HG02973 (cell line): Measurements from ENCODE around the gene ADAMTS12.

Source experiments
- ATAC-seq: cut with Tn5 transposase; IDR thresholded peaks from one replicate; pipeline ENCODE4 v1.9.1; 2021; ENCODE audit warnings: moderate library complexity; ENCODE audit not compliant: unreplicated experiment

ADAMTS12 gene

DNA sequence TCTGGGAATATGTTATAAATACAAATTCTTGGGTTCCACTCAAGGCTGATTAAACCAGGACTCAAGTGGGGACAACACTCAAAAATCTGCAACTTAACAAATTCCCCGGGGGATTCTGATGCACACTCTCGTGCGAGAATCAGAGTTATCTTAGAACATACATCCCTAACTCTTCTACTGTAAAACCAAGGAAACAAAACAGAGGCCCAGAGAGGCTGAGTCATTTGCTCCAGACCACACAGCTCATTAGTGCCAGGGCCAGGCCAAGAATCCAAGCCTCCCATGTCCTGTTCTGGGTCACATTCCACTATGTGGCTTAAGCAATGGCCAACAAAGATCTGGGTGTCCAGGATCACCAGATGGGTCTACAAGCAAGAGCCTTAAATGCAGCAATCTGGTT, 166.0 kb downstream of the ADAMTS12 start:
- no peak for ATAC-seq

DNA sequence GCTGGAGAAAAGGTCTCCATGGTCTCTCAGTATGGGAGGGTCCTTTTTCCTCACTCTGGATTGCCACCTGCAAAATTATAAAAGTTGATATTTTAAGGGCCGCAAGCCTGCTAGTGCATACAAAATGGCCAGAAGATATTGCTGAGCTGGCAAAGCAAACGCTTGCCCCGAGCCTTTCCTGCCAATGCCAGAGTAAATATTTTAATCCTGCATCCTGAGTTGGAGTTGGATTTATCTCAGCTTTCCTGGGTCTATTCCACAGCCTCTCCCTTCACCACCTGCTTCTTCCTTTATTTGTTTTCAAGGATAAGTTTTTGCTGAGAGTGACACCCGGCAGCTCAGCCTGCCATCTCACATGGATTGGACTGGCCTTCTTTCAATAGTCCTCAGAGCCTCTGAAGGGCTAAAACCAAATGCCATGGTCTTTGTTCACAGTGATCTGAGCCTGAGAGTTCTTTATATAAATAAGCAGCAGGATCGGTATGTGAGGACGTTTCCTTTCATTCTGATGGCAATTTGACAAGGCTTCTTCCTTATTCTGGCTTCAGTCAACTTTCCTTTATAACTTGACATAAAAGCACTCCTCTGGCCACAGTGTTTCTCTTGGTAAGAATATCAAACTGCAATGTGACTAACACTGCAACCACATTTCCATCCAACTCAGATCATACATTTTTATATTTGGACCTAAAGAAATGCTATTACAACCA, 170.1 kb downstream of the ADAMTS12 start:
- no peak for ATAC-seq

DNA sequence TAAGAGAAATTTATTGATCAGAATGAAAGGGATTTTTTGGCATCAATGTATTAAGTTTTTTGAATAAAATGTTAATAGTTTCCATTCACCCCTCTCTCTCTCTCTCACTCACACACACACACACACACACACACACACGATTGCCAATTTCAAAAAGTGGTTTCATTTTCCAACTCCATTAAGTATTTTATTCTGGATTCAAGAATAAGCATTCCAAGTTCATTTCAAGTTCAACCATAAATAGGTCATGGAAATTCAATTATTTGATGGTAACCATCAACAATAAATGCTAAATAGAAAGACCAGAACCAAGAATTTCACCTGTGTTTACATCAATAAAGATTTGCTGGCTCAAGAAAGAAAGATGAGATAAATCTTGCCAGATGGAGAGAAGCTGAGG, 171.6 kb downstream of the ADAMTS12 start:
- no peak for ATAC-seq

DNA sequence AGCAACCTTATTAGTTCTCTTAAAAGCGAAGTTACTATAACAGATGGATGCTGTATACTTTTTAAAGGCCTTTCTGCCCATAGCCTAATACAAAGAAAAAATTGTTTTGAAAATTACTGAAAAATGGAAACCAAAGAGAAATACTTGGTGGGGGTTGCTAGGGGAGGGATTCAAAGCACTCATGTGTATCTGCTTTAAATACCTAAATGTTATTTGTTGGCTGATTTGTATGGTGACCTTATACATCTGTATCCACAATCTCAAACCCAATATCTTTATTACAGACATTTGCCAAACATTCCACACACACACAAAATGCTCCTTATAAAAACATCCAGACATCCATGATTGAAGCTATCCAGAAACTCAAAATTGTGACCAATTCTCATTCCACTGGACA, 172.0 kb downstream of the ADAMTS12 start:
- ATAC-seq, result no peak

DNA sequence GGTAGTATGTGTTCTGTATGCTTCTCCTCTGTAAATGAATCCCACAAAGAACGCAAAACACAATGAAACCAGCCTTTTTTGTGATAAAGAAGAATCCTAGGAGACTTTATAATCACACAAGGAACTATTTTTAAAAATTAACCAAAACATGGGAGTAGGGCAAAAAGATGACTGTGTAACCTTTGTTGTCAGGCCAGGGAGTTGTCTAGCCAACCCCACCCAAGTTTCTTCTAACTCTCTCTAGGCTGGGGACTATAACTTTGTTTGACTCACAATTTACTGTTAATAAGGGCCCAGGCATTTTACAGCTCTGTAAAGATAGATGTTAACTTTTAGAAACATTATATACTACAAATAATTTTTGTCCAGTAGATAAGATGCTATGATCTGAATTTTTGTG, 176.1 kb downstream of the ADAMTS12 start:
- ATAC-seq, result no peak

DNA sequence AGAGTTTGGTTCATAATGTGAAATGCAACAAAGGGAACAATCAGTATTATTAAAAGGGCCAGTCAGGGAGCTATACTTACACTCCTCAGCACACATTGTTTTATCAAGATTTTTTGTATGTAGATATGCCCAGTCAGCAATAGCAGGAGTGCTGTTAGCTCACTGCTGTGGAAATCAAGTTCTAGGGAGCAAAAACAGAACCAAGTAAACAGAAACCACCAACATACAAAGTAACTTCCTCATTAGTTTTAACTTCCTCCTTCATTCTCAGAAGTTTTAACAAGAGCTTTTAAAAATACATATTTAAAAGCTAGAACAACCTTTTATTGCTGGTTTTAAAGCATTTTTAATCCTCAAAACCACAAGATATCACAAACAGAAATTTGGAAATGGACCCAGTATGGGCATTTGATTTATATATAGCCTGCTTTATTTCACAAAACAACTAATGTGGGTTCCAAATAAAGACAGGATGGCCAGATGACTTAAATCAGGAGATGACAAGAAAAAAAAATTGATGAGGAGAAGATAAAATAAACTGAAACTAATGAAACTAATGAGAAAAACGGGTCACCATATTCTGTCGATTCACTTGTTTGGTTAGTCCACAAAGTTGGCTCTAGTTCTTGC, 178.5 kb downstream of the ADAMTS12 start:
- ATAC-seq, result no peak

DNA sequence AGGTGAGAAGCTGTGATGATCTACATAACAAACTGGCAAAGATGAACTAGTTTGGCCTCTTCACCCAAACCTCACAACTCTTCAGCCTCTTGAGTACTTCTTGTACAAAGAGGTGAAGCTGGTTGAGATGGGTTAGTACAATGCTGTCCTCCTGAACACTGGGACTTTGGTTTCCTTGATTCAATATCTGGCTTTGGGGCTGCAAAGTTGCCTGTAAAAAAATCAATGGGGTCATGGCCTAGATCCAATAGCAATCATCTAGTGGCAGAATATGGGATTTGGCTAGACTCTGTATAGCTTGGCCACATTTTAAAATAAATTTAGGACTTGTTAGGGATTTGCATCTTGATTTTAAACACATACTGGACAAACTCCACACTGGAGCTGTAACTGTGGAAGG, 179.1 kb downstream of the ADAMTS12 start:
- no peak for ATAC-seq

DNA sequence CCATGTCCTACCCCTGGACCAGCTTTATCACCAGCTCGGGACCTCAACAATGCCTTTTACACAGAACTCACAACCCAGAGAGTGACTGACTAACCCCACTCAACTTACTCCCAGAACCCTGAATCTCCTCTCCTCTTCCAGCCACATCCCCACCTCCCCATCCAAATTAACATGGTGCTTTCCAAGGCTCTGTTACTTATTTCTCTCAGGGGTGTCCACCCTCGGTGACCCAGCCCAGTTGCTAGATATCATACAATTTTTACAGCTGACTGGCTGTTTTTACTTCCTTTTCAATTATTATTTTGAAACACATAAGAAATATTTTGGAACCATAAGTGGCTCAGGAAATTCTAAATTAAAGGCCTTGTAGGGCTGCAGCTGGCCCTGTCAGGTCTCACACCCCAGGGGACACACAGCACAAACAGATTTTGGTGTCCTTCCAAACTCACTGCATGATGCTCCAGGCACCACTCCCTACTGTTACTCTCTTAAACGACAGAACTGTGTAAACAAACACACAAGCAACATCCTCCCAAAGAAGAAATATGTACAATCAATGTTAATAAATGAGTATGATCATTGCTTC, 180.6 kb downstream of the ADAMTS12 start:
- no peak for ATAC-seq

DNA sequence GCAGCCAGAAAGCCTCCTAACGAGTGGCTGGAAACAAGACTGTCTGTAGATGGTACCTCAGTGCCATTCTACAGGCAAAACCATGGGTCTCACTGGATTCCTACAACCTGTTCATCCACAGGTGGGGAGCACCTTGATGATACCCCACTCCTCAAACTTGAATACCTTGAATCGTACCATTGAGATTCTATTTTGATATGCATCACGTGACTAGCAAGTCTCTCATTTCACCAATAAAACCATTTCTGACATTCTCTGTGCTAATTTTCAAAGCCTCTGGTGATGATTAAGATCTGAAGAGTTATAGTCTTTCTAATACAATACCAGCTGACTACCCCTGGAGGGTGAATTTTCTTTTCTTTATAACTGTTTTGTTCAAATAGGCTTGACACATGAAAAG, 188.9 kb downstream of the ADAMTS12 start:
- no peak for ATAC-seq

DNA sequence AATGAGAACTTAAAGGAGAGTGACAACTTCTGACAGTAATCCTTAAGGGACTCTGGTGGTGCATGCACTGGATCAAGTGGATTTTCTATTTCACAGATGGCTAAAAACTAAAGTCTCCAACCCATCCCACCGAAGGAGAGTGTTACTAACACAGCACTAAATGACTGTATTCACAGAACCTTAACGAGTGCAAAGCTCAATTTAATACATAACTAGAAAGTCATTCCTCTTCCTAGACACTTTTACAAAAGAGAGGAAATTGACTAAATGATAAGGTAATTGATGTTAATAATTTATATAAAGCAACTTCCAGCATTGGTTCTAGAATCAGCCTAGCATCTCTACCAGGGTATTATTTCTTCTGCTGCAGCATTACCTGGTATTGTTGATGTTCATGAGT, 189.8 kb downstream of the ADAMTS12 start:
- ATAC-seq, result no peak

DNA sequence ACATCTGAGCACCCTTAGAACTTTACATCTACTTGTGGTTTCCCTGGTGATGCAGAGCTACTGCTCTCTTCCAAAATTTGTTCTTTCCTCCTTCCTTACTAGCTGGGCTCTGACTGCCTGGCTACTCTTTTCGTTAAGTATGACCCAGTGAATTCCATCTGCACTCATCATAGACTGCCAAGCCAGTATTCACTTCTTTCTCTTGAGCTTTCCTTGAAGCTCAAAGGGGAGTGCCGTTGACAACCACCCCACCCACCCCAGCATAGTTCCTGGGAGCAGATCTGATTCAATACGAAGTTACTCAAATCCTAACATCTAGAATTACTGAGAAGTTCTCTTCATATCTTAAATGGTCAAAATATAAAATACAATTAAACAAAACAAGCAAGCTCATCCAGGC, 190.5 kb downstream of the ADAMTS12 start:
- no peak for ATAC-seq

DNA sequence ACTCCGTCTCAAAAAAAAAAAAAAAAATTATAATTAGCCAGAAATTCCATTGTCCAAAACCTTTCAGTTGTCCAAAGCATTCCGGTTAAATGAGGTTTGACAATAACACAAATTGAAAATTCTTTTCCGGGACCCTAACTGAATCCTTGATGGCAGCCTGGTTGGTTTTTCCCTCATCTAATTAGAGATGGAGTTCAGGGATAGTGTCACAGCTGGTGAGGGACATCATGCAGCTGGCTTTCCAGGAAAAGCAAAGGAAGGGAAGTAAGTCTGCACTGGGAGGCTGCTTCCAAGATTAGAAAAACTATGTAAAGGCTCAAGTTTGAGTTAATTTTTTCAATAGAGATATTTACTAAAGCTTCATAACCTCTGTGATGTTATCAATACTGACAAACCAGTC, 195.4 kb downstream of the ADAMTS12 start:
- ATAC-seq, result no peak

DNA sequence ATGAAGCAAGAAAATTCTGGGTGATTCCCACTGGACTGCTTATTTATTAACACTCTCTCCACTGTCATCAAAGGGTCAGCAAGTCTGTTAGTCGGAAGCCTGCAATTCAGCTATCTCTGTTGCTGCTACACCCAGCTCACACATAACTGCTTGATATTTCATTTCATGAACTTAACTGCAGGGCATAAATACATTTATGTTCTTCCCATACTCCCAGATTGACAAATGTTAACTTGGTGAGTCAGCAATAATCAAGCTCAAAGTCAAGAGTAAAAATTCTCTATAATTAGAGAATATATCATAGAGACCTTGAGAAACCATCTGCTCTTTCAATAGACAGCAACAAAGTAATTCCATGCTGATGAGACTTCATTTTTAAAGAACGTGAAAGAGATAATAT, 198.8 kb downstream of the ADAMTS12 start:
- no peak for ATAC-seq

DNA sequence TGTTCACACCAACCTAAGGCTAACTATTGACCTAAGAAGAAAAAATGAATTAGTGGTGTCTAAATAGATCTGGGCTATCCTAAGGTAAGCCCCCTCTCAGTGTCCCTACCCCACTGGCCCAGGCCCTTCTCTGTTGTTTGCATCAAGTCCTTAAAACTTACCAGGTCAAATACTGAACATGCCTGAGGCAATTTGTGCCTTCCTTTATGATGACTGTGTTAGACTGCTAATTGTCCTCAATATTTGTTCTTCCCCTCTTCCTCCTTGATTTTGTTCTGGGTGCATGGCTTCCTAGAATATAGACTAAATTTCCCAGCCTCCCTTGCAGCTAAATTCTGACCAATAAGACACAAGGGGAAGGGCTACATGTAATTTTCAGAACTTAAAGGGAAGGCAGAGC, 199.9 kb downstream of the ADAMTS12 start:
- no peak for ATAC-seq

DNA sequence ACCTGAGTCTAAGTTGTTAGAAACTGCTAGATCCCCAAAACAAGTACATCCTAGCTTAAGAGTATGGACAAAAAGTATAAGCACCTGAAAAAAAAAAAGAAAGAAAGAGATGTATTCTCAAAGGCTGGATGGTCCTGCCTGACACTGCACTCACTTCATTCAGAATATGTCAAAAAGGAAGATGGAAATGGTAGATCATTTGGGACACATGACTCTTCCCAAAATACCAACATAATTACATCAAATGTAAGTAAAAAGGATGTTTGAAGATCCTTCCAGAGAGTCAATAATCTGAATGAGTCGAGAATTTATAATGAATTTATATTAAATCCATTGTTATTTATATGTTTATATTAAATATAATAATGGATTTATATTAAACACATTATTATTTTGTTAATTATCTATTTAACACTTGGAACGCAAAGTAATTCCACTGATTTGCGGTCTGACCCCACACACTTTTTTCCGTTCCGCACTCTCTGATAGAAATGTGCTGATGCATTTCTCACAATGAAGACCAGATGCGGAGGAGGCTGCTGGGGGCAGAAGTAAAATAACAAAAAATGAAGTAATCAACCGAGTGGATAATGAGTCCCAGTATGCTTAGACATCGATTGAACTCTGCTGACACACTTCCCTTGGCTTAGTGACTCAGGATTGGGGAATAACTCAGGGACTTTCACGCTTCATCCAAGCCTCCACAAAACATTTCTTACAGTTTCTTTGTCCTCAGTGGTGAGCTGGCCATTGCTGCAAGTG, 201.2 kb downstream of the ADAMTS12 start:
- no peak for ATAC-seq

DNA sequence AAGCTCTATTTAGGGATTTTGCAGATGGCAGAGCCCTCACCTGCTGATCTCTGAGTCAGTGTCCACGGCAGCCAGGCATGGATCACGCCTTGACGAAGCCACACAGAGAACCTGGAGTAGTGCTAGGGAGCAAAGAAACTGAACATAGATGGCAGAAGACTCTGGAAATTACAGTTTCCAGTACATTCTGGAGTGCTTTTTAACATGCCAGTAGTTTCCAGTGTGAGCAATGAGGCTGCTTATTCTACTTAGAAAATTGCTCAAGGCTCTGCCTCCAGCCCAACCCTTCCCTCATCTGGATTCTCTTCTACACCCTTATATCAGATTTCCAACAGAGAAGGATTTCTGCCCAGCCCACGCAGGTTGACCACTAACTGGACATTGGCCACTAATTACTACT, 203.3 kb downstream of the ADAMTS12 start:
- no peak for ATAC-seq

DNA sequence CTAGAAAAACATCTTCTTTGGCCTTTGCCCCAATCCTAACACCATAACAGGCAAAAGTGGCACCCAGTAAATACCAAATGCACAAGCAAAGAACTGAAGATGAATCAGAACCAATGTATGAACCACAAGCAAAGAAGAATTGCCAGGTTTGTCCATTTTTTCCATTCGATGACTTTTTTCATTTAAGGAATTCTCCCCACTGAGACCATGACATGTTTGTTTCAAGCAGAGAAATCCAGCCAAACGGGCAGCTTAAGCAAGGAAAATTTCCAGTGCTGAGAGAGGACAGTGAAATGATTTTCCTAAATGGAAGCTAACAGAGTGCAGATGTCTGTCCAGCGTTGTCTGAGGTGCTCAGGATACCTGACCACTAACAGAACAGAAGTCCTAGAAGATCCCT, 203.7 kb downstream of the ADAMTS12 start:
- ATAC-seq, result no peak

DNA sequence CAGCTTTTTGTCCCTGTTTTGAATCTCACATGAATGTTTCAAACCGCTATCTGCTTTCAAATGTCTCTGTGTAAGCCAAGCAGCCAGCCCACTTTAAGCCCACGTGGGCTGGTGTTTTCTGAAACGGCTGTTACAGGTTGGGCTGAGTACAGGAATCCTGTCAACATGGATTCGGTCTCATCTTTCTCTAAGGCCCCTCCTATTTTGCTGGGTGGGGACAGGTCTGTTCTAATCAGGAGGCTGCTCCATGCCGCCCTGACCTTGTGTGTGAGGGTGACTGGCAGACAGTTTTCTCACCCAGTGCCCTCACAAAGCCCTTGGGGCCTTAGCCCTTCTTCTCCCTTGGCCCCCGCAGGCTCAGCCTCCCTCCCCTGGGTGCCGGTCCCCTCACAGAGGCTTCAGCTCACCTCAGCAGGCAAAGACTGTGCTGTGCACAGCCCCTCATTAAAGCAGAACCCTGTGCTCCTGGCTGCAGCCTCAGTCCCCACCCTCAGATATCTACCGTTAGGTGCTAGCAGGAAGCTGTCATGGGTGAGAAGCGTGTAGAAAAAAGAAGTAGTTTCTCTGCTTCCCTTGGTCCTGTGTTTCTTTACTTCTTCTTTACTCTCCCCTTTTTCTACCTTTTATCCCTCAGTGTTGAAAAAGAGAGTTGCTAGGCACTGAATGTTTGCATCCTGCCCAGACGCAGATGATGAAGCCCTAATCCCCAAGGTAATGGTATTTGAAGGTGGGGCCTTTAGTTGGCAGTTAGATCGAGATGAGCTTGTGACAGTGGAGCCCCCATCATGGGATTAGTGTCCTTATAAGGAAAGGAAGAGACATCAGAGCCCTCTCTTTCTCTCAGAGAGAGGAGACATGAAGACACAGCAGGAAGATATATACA, 205.7 kb downstream of the ADAMTS12 start:
- no peak for ATAC-seq

DNA sequence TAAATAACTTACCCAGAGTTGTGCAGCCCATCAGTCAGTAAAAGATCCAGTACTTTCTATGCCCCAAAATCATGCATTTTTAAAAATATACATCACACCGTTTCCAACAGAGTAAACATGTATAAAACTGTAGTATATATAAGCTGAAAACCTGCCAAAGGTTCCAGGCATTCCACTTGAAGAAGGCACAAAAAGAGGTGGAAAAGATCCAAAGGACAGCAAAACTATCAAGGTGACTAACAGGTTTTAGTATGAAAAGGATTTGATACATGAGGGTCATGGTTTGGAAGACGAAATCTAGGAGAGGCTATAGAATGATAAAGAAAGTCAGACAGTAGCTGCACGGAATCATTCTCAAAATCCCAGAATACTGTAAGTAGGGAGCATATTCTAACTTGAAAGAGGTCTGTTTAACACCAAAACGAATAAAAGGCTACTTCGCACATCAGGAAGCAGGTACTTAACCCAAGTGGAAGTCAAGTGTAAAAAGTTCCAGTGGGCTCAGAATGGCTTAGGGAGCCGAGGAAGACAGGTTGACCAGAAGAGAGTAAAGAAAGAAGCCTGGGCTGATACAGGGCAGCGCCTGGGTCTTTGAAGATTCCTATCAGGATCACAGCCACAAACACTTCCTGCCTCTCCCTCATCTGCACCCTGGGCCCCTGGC, 207.2 kb downstream of the ADAMTS12 start:
- no peak for ATAC-seq

DNA sequence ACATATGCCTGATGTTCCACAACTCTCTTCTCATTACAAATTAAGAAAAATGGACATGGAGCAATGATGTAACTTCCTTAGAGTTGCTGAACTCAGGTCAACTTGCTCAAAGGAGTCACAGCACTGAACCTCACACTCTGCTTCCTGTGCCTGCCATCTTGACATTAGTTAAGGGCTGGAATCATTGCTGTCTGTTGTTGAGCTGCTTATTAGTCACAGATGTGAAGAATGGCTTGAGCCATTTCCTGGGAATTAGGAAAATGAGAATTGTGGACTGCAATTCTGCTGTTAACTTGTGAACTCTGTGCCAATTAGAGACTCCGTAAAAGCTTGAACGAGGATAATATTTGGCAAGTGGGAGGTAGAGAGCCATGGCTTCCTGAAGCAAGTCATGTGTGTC, 212.0 kb downstream of the ADAMTS12 start:
- ATAC-seq, result no peak
